Measurements from ENCODE around the gene NRXN3.
"Not testable (repeated sequence)": the region's sequence is repeated elsewhere in the genome, so short reads cannot be mapped to it uniquely, and the experiment has no call there.

The NRXN3 gene

DNA sequence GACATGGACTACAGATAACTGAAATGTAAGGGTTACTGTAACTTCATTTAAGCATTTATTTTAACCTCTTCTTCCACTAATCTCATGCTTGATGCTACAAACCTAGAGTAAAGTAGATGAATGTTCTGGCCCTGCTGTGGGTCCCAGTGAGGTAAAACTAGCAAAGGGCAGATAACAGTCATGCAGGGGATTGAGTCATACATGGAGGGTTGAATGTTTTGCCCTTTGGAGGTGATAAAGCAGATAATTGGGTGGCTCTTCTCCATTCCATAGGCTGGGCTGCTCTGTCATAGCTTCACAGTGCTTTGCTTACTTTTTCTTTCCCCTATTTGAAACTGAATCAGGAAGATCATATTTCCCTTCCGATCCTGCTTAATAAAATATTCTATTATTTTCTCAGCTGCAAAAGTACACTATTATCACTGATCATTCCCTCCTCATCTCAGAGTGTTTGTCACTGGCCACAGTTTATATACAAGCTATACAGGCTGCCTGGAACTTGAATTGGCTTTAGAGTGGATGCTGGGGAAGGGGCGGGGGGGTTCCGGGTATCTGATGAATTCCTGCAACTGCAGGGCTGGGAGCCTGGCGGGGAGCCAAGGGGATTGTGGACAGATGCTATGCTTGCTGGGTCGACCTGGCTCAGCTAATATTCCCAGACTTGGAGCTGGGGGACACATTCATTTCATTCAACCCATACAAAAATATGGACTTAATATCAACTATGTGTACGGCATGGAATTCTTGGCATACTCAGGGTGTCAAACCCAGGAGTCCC is 235.1 kb downstream of the NRXN3 start:
- DNase-seq (ENCODE audit: low read depth) = no peak

GRCh38 chr14:78412475-78412874 is 242.3 kb downstream of the NRXN3 start:
- no peak for DNase-seq (ENCODE audit: low read depth)

DNA sequence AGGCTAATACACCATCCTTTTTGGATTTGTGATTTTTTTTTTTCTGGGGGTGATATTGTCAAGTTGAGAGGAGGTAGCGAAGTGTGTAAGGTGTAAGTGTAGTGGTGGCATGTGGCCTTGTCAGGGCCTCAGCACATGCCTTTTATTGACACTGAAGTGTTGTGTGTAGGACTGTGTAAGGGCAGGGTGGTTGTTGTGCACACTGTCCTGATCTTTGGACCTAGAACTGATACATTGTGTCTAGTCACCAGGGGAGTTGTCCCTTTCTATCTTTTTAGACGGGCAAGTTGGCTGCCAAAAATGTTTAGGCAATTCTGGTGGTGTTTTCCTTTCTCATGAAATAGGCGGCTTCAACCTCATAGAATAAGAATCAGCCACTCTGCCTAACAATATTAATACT is 244.0 kb downstream of the NRXN3 start:
- no peak for DNase-seq (ENCODE audit: low read depth)

GRCh38 chr14:78417532-78417931 is 247.4 kb downstream of the NRXN3 start:
- DNase-seq (ENCODE audit: low read depth) = no peak

DNA sequence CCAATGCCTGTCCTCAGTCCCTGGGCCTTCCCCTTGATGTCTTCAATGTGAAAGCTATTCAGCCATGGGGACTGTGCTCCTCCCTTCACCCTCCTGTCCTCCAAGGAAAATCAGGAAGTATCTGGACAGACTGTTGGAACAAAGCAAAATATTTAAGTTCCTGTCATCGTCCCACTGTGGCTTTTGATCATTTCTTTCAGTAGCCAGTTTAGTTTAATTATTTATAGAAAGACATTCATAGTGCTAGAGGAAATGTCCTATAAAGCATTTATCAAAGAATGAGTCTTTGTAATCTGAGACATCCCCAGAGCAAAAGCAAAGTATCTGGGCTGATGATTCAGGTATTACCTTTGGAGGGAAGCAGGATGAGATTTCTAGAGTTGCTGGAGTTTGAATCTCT is 254.1 kb downstream of the NRXN3 start:
- no peak for DNase-seq (ENCODE audit: low read depth)

- DNase-seq (ENCODE audit: low read depth) = no peak
Measured at GRCh38 chr14:78425330-78425729, 255.2 kb downstream of the NRXN3 start.

- DNase-seq (ENCODE audit: low read depth) = no peak
Measured at GRCh38 chr14:78425782-78426181, 255.6 kb downstream of the NRXN3 start.

GRCh38 chr14:78432046-78432445 is 261.9 kb downstream of the NRXN3 start:
- DNase-seq (ENCODE audit: low read depth) = no peak

DNA sequence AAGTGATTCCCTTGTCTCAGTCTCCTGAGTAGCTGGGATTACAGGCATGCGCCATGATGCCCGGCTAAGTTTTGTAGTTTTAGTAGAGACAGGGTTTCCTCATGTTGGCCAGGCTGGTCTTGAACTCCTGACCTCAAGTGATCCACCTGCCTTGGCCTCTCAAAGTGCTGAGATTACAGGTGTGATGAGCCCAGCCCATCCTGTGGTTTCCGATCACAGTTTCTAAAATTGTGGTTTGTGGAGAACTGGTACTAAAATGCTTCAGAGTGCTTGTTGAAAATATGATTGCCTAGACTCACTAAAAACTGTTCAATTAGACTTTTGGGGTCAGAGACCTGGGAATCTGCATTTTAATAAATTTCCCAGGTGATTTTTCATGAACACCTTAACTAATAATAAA is 267.3 kb downstream of the NRXN3 start:
- DNase-seq (ENCODE audit: low read depth) = not testable (repeated sequence)

DNA sequence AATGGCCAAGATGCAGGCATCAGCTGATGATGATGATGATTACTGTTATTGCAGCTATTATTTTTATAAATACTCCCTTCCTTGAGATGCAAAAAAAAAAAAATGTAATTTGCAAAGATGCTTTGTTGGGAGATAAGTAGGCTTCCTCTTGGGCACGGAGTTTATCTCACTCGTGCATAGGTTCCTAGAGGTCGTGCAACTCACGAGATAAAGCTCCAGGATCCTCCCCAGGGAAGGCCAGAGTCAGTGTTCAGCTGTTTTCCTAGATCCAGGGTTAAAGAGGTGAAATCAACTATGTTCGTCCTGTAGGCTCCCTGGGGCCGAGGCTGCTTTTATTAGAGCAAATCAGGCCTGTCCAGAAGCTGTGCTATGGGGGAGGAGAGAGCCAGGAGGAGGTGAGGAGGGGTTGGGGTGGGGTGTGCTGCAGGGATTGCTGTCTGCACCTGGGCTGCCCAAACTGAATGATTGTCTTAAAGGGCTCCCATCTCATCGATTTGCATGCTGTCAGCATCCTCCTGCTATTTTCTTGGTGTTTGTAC is 270.3 kb downstream of the NRXN3 start:
- no peak for DNase-seq (ENCODE audit: low read depth)

- DNase-seq (ENCODE audit: low read depth) = no peak
Measured at GRCh38 chr14:78443834-78444233, 273.7 kb downstream of the NRXN3 start.

GRCh38 chr14:78445275-78445674 is 275.1 kb downstream of the NRXN3 start:
- no peak for DNase-seq (ENCODE audit: low read depth)

DNA sequence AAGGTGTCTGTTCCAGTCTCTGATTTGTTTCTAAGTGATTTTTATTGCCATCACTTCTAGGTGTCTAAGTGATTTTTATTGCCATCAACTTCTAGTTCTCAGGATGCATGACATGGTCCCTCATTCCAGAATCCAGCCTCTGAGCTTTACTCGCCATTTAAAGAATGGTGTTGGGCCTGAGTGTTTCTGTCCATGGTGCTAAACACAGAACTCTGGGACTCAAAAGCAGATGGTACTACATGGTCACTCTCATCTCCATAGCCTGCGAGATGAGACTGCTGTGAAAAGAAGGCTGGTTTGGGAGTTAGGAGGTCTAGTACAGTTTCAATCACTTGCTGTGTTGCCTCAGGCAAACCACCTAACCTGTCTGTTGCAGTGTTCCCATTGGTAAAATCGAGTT is 276.6 kb downstream of the NRXN3 start:
- peak; percentile 0 for DNase-seq (ENCODE audit: low read depth)

- peak; percentile 1 for DNase-seq (ENCODE audit: low read depth)
Measured at GRCh38 chr14:78448164-78449094, 278.3 kb downstream of the NRXN3 start.

DNA sequence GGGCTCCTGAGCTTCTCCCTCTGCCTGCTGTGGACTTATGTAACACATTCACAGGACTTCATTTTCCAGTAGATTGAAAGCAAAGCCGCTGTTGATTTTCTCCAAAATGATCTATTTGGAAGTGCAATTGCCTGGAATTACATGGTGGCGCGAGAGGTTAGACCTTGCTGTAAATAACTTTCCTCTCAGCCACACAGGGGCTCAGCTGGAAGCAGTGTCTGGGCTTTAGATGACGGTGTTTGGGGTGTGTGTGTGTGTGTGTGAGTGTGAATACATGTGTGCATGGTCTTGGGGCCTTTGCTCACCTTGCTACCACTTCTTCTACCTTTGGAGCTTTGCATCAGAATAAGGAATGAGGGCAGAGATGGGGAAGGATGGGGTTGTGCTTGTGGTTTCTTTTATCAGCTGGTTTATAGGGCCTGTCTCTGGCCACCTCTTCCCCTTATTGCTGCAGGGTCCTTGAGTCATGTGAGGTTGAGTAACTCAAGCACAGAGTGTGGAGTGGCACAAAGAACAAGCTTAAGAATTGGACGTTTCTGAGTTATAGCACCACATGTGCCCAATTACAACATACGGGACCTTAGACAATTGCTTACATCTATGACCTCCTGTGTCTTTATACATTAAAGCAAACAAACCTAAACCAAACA is 280.6 kb downstream of the NRXN3 start:
- no peak for DNase-seq (ENCODE audit: low read depth)

- no peak for DNase-seq (ENCODE audit: low read depth)
Measured at GRCh38 chr14:78451319-78451695, 281.1 kb downstream of the NRXN3 start.

DNA sequence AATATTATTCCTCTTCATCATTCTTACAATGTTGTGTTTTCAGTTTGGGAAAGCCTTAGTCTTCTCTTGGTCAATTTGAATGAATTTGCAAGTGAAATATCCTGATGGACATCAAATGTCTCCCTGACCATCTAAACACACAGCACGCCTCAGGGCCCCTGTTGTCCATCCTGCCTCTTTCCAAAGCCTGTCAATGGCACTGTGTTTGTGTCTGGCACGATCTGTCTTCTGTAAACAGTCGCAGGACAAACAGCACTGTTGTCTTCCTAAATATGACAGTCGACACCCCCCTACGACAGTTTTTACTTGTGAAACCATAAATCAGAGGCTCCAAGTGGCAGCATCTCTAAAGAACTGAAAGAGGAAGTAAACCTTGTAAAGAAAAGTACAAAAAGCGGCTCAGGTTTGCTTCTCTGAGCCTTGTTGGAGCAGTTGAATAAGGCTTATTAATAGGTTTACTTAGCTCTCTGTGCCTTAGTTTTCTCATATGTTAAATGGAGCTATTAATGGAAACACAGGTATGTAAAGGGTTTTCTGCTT is 285.8 kb downstream of the NRXN3 start:
- DNase-seq (ENCODE audit: low read depth) = no peak

DNA sequence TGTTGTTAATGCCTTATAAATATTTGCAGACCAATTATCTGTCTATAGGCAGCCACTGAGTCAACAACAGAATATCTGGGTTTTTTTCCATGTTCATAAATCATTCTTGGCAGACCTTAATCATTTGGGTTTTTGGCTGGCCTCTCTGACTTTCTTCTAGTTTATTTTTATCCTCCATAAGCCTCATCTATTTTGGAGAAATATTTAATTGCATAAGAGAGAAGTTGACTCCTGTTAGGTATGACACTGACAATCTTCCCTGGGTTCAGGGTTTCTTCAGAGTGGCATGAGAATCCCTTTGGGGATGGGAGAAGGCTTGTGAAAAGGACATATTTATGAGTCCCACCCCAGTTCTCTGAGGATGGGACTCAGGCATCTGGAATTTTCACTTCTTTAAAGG is 299.8 kb downstream of the NRXN3 start:
- DNase-seq (ENCODE audit: low read depth) = no peak

DNA sequence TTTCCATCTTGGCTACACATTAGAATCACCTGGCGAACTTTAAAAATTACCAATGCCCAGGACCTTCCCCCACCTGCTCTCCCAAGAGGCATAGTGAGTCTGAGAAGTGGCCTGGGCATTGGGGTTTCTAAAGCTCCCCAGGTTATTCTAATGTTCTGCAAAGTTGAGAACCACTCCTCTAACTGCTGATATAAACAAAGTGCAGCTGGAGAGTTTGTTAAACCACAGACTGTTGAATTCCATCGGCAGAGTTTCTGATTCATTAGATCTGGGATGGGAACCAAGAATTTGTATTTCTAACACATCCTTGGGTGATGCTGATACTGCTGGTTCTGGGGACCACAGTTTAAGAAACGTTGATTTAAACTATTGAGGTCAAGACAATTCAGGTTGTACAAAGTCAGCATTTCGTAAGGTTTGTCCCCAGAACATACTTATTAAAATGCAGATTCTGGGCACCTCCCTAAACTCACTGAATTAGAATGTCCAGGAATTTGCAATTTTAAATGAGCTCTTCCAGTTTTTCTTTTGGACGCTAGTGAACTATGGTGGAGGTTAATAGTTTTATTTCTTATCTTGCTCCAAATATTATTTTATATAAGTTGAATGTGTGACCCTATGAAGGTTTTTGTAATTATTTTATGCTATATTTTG is 309.1 kb downstream of the NRXN3 start:
- no peak for DNase-seq (ENCODE audit: low read depth)

GRCh38 chr14:78484028-78484427 is 313.9 kb downstream of the NRXN3 start:
- no peak for DNase-seq (ENCODE audit: low read depth)

DNA sequence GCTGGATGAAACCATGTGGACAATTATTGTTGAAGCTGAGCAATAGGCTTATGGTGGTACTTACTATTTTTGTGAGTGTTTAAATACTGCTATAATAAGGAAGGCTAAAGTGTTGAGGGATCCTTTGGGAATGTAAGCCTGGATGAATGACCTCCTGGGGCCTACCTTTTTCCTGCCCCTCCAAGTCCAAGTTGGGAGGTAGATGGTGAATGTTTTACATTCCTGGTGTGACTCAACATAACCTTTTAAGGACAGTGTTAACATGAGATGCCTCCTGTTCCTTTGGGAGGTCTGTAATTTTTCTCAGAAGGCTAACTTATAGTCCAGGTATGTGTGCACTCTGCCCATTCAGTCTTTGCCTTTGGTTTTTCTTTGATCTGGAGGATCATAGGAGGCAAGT is 315.9 kb downstream of the NRXN3 start:
- no peak for DNase-seq (ENCODE audit: low read depth)

- no peak for DNase-seq (ENCODE audit: low read depth)
Measured at GRCh38 chr14:78486621-78487020, 316.4 kb downstream of the NRXN3 start.
